ENCODE measurements around the gene SMIM15. TPM values are rescaled to one million over a fixed set of nuclear protein-coding genes. Genes with fewer than 3 reads are reported as not detected.

The SMIM15 gene
- total and polyA plus RNA-seq, 8 donors: 53.3 to 78.0 (median 68.8) TPM

DNA sequence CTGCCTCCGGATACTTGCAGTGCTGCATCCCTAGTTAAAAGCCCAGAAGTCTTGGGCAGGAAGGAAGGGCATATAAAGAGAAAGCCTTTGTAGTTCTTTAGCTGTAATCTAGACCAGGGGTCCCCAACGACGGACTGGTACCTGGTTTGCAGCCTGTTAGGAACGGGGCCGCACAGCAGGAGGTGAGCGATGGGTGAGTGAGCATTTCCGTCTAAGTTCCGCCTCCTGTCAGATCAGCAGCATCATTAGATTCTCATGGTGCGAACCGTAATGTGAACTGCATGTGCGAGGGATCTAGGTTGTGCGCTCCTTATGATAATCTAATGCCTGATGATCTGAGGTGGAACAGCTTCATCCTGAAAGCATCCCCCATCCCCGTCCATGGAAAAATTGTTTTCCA is 1.6 kb upstream of the SMIM15 start:
- Histone ChIP-seq H3K9me3 (no peaks in the 10 kb centered on the region), H3K4me1 (peaks cover 0 to 29% of the 10 kb centered on the region in 2 donors), H3K27me3 (no peaks in the 10 kb centered on the region), H3K27ac (no peak overlapping the region), H3K36me3 (peaks cover 0 to 8% of the 10 kb centered on the region in 2 donors), H3K4me3 (no peak overlapping the region)
- TF ChIP-seq, protein P1, sequence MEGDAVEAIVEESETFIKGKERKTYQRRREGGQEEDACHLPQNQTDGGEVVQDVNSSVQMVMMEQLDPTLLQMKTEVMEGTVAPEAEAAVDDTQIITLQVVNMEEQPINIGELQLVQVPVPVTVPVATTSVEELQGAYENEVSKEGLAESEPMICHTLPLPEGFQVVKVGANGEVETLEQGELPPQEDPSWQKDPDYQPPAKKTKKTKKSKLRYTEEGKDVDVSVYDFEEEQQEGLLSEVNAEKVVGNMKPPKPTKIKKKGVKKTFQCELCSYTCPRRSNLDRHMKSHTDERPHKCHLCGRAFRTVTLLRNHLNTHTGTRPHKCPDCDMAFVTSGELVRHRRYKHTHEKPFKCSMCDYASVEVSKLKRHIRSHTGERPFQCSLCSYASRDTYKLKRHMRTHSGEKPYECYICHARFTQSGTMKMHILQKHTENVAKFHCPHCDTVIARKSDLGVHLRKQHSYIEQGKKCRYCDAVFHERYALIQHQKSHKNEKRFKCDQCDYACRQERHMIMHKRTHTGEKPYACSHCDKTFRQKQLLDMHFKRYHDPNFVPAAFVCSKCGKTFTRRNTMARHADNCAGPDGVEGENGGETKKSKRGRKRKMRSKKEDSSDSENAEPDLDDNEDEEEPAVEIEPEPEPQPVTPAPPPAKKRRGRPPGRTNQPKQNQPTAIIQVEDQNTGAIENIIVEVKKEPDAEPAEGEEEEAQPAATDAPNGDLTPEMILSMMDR (IDR thresholded peaks at IDR 0.05): no peak
- no peak for ATAC-seq
- intact Hi-C loops (cut with DNase I): no loop called here
- DNase-seq: no peak

DNA sequence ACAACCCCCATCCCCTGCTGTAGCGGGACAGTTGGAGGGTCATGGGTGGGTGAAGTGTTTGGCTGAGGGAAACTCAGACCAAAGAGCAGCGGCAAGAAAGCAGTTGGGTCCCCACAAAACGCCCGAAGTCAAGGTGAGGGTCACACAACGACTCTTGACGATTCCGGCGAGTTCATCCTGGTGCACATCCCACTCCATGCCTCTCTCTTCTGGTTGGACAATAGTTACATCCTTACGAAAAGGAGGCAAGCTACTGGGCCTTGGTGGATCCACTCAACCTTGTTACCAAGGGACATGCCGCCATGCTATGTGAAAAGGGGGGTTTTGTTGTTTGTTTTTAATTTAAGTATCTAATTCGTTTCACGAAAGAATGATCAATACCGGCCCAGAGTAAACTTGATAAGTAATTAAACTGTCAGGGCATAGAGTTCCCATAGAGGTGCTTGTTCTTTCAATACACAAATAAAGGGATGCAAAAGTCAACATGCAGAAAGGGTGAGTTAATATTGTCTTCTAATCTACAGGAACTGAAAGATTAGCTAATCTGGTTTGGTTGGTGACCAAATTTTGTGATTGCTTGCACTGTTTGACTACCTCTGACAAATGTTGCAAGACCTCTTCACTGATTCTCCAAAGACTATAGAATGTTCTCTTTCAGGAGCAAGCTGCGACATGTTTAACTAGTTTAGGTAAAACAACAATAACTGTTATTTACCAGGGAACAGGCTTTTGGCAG is 732 bp upstream of the SMIM15 start:
- TF ChIP-seq, protein P1 (IDR thresholded peaks at IDR 0.05): no peak
- peak overlapping the region; percentile 95 to 98 for H3K27ac ChIP-seq
- DNase-seq: peak in 1 of 4 donors; percentile 16
- no peaks in the 10 kb centered on the region for H3K27me3 ChIP-seq
- ATAC-seq: peak; percentile 22
- peak overlapping the region; percentile 74 to 81 for H3K4me3 ChIP-seq
- peaks cover 0 to 29% of the 10 kb centered on the region in 2 donors for H3K4me1 ChIP-seq
- peaks cover 0 to 8% of the 10 kb centered on the region in 2 donors for H3K36me3 ChIP-seq
- intact Hi-C loops (cut with DNase I): no loop called here
- no peaks in the 10 kb centered on the region for H3K9me3 ChIP-seq

DNA sequence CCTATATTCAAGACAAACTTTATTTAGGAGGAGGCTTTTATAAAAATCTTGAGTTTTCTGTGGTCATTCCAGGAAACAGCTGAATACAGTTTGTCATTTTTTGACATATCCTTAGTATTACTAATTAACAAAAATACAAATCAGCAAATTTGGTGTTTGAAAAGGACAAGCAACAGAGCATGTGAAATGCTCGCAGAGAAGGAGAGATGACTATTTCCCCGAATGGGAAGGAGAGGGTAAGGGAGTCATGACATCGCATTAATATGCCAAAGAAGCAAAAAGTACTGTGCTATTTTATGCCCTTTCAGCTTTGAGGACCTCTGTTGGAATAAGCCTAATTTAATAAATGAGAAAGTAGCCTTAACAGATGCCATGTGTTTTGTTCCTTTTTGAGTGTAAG is 1.8 kb downstream of the SMIM15 start:
- intact Hi-C loops (cut with DNase I): no loop called here
- no peak for DNase-seq
- no peaks in the 10 kb centered on the region for H3K9me3 ChIP-seq
- TF ChIP-seq, protein P1 (IDR thresholded peaks at IDR 0.05): no peak
- no peak overlapping the region for H3K27ac ChIP-seq
- peaks cover 0 to 29% of the 10 kb centered on the region in 2 donors for H3K4me1 ChIP-seq
- H3K36me3 ChIP-seq: peaks cover 0 to 12% of the 10 kb centered on the region in 2 donors
- H3K27me3 ChIP-seq: no peaks in the 10 kb centered on the region
- ATAC-seq: no peak
- peak overlapping the region in 1 of 2 donors; percentile 74 for H3K4me3 ChIP-seq

DNA sequence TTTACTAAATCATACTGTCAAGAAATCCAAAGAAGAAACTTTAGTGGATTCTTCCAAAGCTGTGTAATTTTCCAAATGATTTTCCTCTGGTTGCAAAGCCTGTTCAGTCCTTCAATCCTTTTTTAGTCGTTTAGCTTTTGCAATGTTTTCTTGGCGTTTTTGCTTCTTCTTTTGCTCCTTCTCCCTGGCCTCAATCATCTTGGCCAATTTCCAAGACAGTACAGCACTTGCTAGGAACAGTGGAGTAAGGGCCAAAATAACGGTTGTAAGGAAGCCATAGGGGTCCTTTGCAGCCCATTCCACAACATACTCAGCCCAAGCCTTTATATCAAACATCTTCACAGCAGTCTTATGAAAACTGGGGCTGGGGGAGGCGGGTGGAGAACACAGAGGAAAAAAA is 2.4 kb downstream of the SMIM15 start:
- no peaks in the 10 kb centered on the region for H3K9me3 ChIP-seq
- peaks cover 0 to 29% of the 10 kb centered on the region in 2 donors for H3K4me1 ChIP-seq
- H3K27me3 ChIP-seq: no peaks in the 10 kb centered on the region
- peak overlapping the region in 1 of 2 donors; percentile 31 for H3K27ac ChIP-seq
- H3K4me3 ChIP-seq: no peak overlapping the region
- intact Hi-C loops (cut with DNase I): no loop called here
- no peak for DNase-seq
- ATAC-seq: no peak
- H3K36me3 ChIP-seq: peaks cover 0 to 15% of the 10 kb centered on the region in 2 donors
- TF ChIP-seq, protein P1 (IDR thresholded peaks at IDR 0.05): no peak

DNA sequence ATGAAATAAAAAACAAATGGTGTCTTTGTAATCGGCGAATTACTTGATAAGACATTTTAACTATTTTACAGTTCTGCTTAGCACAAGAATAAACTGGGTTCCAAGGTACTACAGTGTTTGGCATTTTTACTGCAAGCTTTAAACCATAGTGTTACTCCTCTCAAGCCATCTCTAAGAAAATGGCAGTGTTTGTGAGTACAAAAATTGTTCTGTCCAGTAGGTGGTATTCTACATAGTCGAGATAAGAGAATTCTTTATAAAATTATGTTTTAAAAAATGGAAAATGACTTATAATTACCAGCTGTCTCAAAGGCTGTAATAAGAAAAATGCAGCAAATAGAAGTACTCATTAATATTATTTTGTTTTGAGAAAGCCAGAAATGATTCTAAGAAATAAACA is 3.2 kb downstream of the SMIM15 start:
- TF ChIP-seq, protein P1 (IDR thresholded peaks at IDR 0.05): no peak
- H3K9me3 ChIP-seq: no peaks in the 10 kb centered on the region
- no peaks in the 10 kb centered on the region for H3K27me3 ChIP-seq
- peaks cover 0 to 15% of the 10 kb centered on the region in 2 donors for H3K36me3 ChIP-seq
- intact Hi-C loops (cut with DNase I): no loop called here
- DNase-seq (no peak), ATAC-seq (no peak)
- H3K4me1 ChIP-seq: peaks cover 0 to 29% of the 10 kb centered on the region in 2 donors
- no peak overlapping the region for H3K27ac ChIP-seq
- H3K4me3 ChIP-seq: no peak overlapping the region
